B cell (primary cell): ENCODE data around the gene TWIST1.

ENCODE experiments used
- EZH2 ChIP-seq: IDR thresholded peaks from 2 replicates; pipeline ENCODE4 v1.6.1; 2012; ENCODE audit warnings: borderline replicate concordance, low read depth, mild to moderate bottlenecking, moderate library complexity, low read length; ENCODE audit not compliant: insufficient read depth, poor library complexity, severe bottlenecking
- TF ChIP-seq, protein P1 (sequence below): fragments of 200-600 bp; IDR thresholded peaks from one replicate; pipeline ENCODE4 v1.8.0; 2022; ENCODE audit warnings: antibody characterized with exemption, mild to moderate bottlenecking

DNA sequence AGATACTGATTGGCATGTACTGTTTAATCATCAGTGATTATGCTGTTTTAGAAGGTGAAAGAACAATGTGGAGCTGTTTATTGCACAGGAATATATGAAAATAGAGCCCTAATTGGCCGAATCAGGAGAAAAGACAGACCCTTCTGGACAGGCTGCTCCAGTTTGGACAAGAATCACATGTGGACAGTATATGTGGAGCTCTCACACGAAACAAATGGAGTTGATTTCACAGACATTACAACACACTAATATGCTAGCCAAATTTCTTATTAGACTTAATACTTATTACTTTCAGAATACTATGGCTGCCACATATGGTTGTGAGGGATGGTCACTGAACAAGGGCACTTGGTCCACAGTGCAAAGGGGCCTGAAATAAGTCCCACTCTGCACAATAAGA is 15.5 kb downstream of the TWIST1 start:
- TF ChIP-seq EZH2, result no peak
- TF ChIP-seq, protein P1, sequence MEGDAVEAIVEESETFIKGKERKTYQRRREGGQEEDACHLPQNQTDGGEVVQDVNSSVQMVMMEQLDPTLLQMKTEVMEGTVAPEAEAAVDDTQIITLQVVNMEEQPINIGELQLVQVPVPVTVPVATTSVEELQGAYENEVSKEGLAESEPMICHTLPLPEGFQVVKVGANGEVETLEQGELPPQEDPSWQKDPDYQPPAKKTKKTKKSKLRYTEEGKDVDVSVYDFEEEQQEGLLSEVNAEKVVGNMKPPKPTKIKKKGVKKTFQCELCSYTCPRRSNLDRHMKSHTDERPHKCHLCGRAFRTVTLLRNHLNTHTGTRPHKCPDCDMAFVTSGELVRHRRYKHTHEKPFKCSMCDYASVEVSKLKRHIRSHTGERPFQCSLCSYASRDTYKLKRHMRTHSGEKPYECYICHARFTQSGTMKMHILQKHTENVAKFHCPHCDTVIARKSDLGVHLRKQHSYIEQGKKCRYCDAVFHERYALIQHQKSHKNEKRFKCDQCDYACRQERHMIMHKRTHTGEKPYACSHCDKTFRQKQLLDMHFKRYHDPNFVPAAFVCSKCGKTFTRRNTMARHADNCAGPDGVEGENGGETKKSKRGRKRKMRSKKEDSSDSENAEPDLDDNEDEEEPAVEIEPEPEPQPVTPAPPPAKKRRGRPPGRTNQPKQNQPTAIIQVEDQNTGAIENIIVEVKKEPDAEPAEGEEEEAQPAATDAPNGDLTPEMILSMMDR, result no peak
